A673 (cell line): ENCODE measurements around the gene TLR5.

Source experiments
- EZH2 ChIP-seq: fragments of 200-600 bp; sonication (generic); IDR thresholded peaks from 2 replicates; pipeline ENCODE4 v1.6.1; 2017; ENCODE audit warnings: borderline replicate concordance, low read depth, mild to moderate bottlenecking, mixed read lengths, antibody characterized with exemption, low read length; ENCODE audit not compliant: poor library complexity, severe bottlenecking
- TF ChIP-seq, protein P1 (sequence below): fragments of 300-800, 200-600 bp; sonication (generic); conservative IDR thresholded peaks from 2 replicates; pipeline ENCODE4 v1.5.1; 2017; ENCODE audit warnings: low read depth, mild to moderate bottlenecking, antibody characterized with exemption, low read length, moderate library complexity, mixed read lengths

- TF ChIP-seq EZH2: no peak
- TF ChIP-seq, protein P1, sequence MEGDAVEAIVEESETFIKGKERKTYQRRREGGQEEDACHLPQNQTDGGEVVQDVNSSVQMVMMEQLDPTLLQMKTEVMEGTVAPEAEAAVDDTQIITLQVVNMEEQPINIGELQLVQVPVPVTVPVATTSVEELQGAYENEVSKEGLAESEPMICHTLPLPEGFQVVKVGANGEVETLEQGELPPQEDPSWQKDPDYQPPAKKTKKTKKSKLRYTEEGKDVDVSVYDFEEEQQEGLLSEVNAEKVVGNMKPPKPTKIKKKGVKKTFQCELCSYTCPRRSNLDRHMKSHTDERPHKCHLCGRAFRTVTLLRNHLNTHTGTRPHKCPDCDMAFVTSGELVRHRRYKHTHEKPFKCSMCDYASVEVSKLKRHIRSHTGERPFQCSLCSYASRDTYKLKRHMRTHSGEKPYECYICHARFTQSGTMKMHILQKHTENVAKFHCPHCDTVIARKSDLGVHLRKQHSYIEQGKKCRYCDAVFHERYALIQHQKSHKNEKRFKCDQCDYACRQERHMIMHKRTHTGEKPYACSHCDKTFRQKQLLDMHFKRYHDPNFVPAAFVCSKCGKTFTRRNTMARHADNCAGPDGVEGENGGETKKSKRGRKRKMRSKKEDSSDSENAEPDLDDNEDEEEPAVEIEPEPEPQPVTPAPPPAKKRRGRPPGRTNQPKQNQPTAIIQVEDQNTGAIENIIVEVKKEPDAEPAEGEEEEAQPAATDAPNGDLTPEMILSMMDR: no peak
Measured at GRCh38 chr1:223147409-223147808, 4.4 kb upstream of the TLR5 start.
